Prostate gland (tissue), 2 donors: ENCODE results near the gene FHOD3. TPM values are rescaled to one million over a fixed set of nuclear protein-coding genes. Genes with fewer than 3 reads are reported as not detected.
"Not testable (repeated sequence)": the region's sequence is repeated elsewhere in the genome, so short reads cannot be mapped to it uniquely, and the experiment has no call there.

ENCODE experiments used
- DNase-seq: peaks from one replicate; pipeline ENCODE4 v3.0.0-alpha.2; 2019; ENCODE audit warnings: low spot score
- H3K27ac ChIP-seq, 2 donors: fragments of 200-600 bp; sonication (generic); 2 replicates each; pipeline ENCODE4 v1.5.1; 2017 to 2019
- H3K27me3 ChIP-seq: fragments of 200-600 bp; sonication (generic); replicated peaks from 2 replicates; pipeline ENCODE4 v1.5.1; 2019; ENCODE audit not compliant: insufficient read depth
- H3K36me3 ChIP-seq, 2 donors: fragments of 200-600 bp; sonication (generic); 1 replicate in 1 of 2; 2 replicates in 1 of 2; pipeline versions ENCODE4 v1.5.1 to v1.8.1; 2017 to 2019
- H3K4me1 ChIP-seq: fragments of 200-600 bp; sonication (generic); replicated peaks from 2 replicates; pipeline ENCODE4 v1.5.1; 2019
- H3K4me3 ChIP-seq, 2 donors: fragments of 200-600 bp; sonication (generic); 2 replicates each; pipeline ENCODE4 v1.5.1; 2017 to 2019
- H3K9me3 ChIP-seq: fragments of 200-600 bp; sonication (generic); 2 replicates; pipeline ENCODE4 v1.5.1; 2017
- CTCF ChIP-seq, 4 experiments: fragments of 200-600 bp in 2 of 4; fragments of 450-650 bp in 2 of 4; sonication (generic) in 2 of 4; IDR thresholded peaks; 1 replicate in 3 of 4; 2 replicates in 1 of 4; pipeline ENCODE4 v1.5.1; 2016 to 2019; ENCODE audit warnings: antibody characterized with exemption in 4 of 4, mild to moderate bottlenecking in 2 of 4, moderate library complexity in 2 of 4
- POLR2A ChIP-seq: fragments of 450-650 bp; IDR thresholded peaks from one replicate; pipeline ENCODE4 v1.6.1; 2016; ENCODE audit warnings: antibody characterized with exemption, mild to moderate bottlenecking
- POLR2AphosphoS5 ChIP-seq: sonication (generic); formaldehyde crosslinking; IDR thresholded peaks from one replicate; pipeline ENCODE4 v1.6.1; 2017; ENCODE audit warnings: antibody characterized with exemption
- WGBS: methylation state at CpG from one replicate; pipeline ENCODE4 v1.1.5; 2018; 5-methylcytosine and 5-hydroxymethylcytosine counted together
- intact Hi-C: fragments of 100-400 bp; cut with DNase I; formaldehyde crosslinking; loops from one replicate; pipeline ENCODE4 v1.14.2; 2022
- total RNA-seq, 2 donors: library from RNA; depleted of rRNA; stranded (reverse); fragments of >200 nt; gene quantifications; one replicate each; pipeline ENCODE4 v1.1.0, GENCODE V29; 2016

The FHOD3 gene
- total RNA-seq, 2 donors from 2014 or later, result 25.1 to 52.5 TPM

GRCh38 chr18:36813101-36813775, 515.7 kb downstream of the FHOD3 start:
- no peaks in the 10 kb centered on the region for H3K9me3 ChIP-seq
- H3K27ac ChIP-seq, result no peak overlapping the region
- H3K4me3 ChIP-seq, result no peak overlapping the region
- no peaks in the 10 kb centered on the region for H3K27me3 ChIP-seq
- no peaks in the 10 kb centered on the region for H3K36me3 ChIP-seq
- no peak for DNase-seq
- TF ChIP-seq POLR2AphosphoS5 (no peak), CTCF (IDR thresholded peaks at IDR 0.05) (no peak), POLR2A (no peak)
- WGBS, result 84% methylated on average over 4 of the region's 4 CpGs
- H3K4me1 ChIP-seq, result no peaks in the 10 kb centered on the region
- intact Hi-C loops, result loop anchor here (10.0 kb wide), 1 partner anchor 518 kb away; the partner anchor contains the start of gene FHOD3

- intact Hi-C loops, result loop anchor here (10.0 kb wide), 1 partner anchor 519 kb away; the partner anchor contains the start of gene FHOD3
- no peaks in the 10 kb centered on the region for H3K27me3 ChIP-seq
- no peak overlapping the region for H3K27ac ChIP-seq
- no peak for DNase-seq
- H3K4me3 ChIP-seq, result no peak overlapping the region
- WGBS, result 88% methylated on average over 3 of the region's 3 CpGs
- H3K4me1 ChIP-seq, result no peaks in the 10 kb centered on the region
- H3K9me3 ChIP-seq, result no peaks in the 10 kb centered on the region
- no peaks in the 10 kb centered on the region for H3K36me3 ChIP-seq
- TF ChIP-seq CTCF (IDR thresholded peaks at IDR 0.05), result no peak
- TF ChIP-seq POLR2A, result no peak
- no peak for TF ChIP-seq POLR2AphosphoS5
Measured at GRCh38 chr18:36813824-36814223, 516.3 kb downstream of the FHOD3 start.

- 89% methylated on average over 1 of the region's 1 CpG for WGBS
- Histone ChIP-seq H3K9me3 (no peaks in the 10 kb centered on the region), H3K4me1 (no peaks in the 10 kb centered on the region), H3K27ac (no peak overlapping the region), H3K27me3 (no peaks in the 10 kb centered on the region), H3K36me3 (no peaks in the 10 kb centered on the region), H3K4me3 (no peak overlapping the region)
- intact Hi-C loops, result loop anchor here (10.0 kb wide), 1 partner anchor 520 kb away; the partner anchor contains the start of gene FHOD3
- TF ChIP-seq POLR2AphosphoS5 (no peak), POLR2A (no peak), CTCF (IDR thresholded peaks at IDR 0.05) (no peak)
- no peak for DNase-seq
Measured at GRCh38 chr18:36814994-36815393, 517.5 kb downstream of the FHOD3 start.

GRCh38 chr18:36816096-36816495, 518.6 kb downstream of the FHOD3 start:
- not testable (repeated sequence) for H3K4me1 ChIP-seq, H3K27me3 ChIP-seq, H3K36me3 ChIP-seq, H3K27ac ChIP-seq, H3K9me3 ChIP-seq, H3K4me3 ChIP-seq, DNase-seq
- intact Hi-C loops, result loop anchor here (10.0 kb wide), 1 partner anchor 521 kb away; the partner anchor contains the start of gene FHOD3

GRCh38 chr18:36817039-36817438, 519.5 kb downstream of the FHOD3 start:
- no peaks in the 10 kb centered on the region for H3K36me3 ChIP-seq
- H3K27ac ChIP-seq, result no peak overlapping the region
- intact Hi-C loops, result loop anchor here (10.0 kb wide), 1 partner anchor 522 kb away; the partner anchor contains the start of gene FHOD3
- 93% methylated on average over 1 of the region's 1 CpG for WGBS
- TF ChIP-seq POLR2AphosphoS5 (no peak), CTCF (IDR thresholded peaks at IDR 0.05) (no peak), POLR2A (no peak)
- H3K9me3 ChIP-seq, result no peaks in the 10 kb centered on the region
- H3K4me3 ChIP-seq, result no peak overlapping the region
- no peaks in the 10 kb centered on the region for H3K27me3 ChIP-seq
- DNase-seq, result no peak
- no peaks in the 10 kb centered on the region for H3K4me1 ChIP-seq
